HG03354 (cell line): ENCODE data around the gene CNTNAP2.

ENCODE experiments used
- ATAC-seq: cut with Tn5 transposase; IDR thresholded peaks from one replicate; pipeline ENCODE4 v1.9.1; 2021; ENCODE audit warnings: mild to moderate bottlenecking; ENCODE audit not compliant: unreplicated experiment, poor library complexity, severe bottlenecking

Gene CNTNAP2

GRCh38 chr7:146926841-146927240 lies 810.2 kb downstream of the CNTNAP2 start:
- no peak for ATAC-seq

GRCh38 chr7:146937836-146938235 lies 821.2 kb downstream of the CNTNAP2 start:
- ATAC-seq = no peak

DNA sequence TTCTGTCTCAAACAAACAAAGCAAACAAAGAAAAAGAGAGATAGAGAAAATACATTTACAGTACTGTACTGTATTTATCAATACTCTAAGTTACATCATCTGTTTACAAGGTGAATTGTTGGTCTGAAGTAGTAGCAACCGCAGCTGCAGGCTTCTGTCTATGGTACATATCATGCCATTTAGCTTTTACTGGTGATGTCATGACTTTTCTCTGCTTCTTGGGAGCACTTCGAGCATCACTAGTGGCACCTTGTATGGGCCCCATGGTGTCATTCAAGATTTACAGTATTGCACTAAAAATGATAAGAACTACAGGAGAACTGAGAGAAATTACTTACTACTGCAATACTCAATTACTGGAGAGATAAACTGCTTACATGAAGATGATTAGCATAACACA lies 826.9 kb downstream of the CNTNAP2 start:
- no peak for ATAC-seq

DNA sequence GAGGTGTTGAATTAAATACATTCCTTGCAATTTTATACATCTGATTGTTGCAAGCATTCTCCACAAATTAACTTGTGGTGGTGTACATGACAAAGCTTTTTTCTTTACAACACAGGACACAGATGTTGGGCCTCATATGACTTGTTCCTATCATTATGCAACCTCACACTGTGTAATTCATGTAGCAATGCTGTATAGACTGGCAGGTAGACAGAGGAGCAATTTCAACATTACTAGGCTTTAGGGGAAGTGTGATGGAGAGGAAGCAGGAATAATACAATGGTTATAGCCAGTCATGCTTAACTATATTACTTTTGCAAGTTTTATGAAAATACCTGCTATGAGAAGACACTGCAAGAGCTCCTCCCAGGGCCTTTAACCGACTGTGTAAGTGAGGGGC lies 832.1 kb downstream of the CNTNAP2 start:
- ATAC-seq = no peak

GRCh38 chr7:146956321-146956720 lies 839.7 kb downstream of the CNTNAP2 start:
- ATAC-seq = no peak

- ATAC-seq = no peak
Observed at GRCh38 chr7:146956853-146957252, 840.3 kb downstream of the CNTNAP2 start.

DNA sequence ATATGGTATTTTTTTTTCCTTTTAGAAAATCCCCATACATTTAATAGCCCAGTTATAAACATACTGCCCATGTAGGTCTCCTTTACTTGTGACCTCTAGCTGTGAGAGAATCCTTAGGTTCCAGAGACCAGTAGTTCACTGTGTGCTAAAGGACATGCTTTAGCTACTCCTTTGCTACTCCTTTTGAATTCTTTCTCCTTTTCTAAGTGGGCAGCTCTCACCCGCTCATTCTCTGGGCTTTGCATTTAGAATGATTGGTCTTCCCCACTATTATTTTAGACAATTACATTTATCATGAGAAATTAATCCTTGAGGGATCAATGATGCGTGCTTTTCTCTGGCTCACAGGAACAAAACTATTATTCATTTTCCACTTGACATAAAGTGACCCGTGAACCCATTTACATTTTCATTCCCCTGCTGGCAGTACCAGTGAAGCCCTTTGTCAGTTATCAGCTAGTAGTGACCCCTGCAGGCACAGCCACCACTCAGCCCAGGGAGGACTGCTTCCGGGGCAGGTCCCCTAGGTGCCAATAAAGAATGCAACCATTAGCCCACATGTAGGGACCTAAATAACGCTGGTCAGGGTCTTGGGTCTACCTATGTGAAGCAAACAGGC lies 844.3 kb downstream of the CNTNAP2 start:
- ATAC-seq = no peak

DNA sequence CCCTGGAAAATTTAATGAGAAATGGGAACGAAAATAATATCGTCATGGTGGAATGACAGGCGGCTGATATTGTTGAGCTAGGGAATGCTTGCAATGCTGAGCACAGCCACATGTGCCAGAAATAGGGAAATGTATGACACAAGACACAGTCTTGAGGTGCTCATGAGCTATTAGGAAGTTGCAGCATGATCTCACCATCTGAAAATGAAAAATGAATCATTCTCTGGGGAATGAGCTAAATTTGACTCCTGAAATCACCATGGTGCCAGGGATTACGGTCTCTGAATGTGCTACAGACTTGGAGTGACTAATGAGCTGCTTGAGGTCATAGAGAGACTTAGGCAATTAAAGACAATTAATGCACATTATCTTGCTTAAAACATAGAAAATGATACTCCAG lies 845.0 kb downstream of the CNTNAP2 start:
- no peak for ATAC-seq

- no peak for ATAC-seq
Observed at GRCh38 chr7:146966274-146966673, 849.7 kb downstream of the CNTNAP2 start.

GRCh38 chr7:146982482-146982881 lies 865.9 kb downstream of the CNTNAP2 start:
- ATAC-seq = no peak

GRCh38 chr7:146991596-146991995 lies 875.0 kb downstream of the CNTNAP2 start:
- ATAC-seq = no peak

- ATAC-seq = no peak
Observed at GRCh38 chr7:146993764-146994163, 877.2 kb downstream of the CNTNAP2 start.

DNA sequence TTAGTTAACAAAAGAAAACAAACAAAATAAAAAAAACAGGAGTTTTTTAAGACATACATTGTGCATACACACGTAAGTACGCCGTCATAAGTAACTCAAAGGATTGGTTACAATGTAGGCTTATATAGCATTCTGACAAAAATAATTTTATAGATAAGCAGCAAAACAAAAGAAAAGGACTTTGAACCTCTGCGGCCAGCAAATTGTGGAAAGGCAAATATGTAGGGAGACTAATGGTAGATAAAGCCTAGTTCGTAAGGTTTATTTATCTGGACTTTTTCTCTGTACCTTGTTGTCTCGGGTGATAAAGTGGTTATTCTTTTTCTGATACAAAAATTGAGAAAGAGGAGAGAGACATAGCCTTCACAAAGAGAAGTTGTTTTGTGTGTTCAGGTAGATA lies 891.9 kb downstream of the CNTNAP2 start:
- ATAC-seq = no peak

DNA sequence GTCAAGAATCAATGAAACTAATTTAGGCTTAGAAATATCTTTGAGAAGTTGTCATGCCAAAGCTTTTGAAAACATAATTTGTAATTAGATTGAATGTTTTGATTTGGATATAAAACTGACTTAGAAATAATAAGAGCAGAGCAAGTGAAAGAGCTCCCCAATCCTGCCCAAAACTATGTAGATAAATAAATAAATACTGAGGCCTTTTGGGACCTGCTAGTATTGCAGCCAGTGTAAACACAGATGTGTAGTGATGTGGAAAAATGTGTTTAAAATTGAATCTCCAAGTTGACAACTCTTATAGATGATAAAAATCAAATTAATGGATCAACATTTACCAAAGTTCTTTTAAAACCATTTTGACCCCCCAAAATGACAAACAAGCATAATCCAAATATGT lies 896.1 kb downstream of the CNTNAP2 start:
- no peak for ATAC-seq

DNA sequence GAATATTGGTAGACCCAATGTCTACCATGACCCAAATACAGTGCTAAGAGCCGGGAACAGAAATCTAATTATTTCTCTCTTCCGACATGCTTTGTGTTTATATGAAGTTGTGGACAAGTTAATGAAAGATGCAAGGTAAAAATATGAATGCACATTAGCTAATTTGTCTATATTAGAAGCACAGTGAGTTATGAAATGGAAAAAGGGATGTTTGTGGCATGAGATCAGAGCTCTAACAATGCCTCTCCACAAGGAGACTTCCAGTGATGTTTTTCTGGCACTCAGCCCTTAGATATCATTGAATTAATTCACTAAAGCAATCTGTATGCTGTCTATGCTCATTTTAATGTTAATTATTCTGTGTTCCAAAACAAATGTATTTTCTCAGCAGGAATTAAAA lies 897.2 kb downstream of the CNTNAP2 start:
- no peak for ATAC-seq

DNA sequence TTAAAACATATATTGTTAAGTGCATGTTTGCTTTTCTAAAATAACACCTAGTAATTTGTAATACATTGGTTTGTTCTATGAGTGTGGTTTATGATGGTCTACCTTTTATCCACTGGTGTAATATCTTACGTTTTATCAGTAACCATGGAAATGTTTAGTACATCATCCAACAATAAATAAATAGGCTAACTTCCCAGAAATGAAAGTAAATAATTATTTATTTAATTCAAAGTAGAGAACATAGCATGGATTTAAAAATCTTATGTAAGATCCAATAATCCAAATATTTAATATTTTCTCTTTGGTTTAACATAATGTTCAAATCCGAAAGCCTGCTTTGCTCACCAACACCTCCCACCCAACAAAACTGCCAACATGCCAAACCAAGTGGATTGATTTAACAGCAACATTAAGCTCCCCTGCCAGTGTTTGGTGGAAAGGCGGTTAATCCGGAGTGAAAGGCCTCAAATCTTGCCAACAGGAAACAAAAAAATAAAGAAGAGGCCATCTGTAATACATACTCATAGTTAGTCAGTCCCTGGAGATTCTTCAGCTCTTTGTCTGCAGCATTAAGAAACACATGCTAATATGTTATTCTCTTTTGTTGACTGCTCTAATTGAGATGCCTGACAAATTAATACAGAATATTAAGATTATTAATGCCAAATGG lies 897.8 kb downstream of the CNTNAP2 start:
- ATAC-seq = no peak

- no peak for ATAC-seq
Observed at GRCh38 chr7:147015999-147016398, 899.4 kb downstream of the CNTNAP2 start.

DNA sequence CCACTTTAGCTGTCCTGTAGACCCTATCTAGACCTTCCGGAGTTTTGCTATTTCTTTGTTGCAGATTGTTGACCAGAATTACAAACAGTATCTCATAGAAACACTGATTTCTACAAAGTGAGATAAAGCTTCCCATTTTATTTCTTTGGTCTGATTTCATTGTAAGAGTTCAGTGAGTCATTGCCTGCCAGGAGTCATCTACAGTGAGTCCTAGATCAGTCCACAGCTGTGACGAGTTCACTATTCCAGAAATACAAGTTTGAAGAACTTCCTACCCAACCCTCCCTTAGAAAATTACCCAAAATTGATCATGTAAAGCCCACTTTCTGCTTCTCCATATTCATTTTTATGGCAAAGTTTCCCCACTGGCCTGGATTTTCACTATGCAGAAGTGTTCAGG lies 905.5 kb downstream of the CNTNAP2 start:
- ATAC-seq = no peak

GRCh38 chr7:147023440-147023839 lies 906.8 kb downstream of the CNTNAP2 start:
- no peak for ATAC-seq

- ATAC-seq = no peak
Observed at GRCh38 chr7:147029953-147030352, 913.4 kb downstream of the CNTNAP2 start.

DNA sequence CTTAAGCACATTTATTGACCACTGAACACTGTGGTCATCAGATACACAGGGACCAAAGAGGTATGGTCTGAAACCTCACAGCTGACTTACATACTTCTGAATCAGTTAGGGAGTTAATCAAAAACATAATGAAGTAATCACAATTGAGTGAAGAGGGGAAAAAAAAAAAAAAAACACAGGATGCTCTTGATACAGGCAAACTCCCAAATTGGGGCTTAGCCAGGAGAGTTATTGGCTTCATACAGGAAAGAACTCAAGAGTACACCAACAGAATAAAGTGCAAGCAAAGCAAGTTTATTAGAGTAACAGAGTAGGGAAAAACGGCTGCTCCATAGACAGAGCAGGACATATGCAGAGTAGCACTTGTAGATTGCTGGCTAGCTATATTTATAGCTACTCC lies 917.0 kb downstream of the CNTNAP2 start:
- ATAC-seq = no peak

DNA sequence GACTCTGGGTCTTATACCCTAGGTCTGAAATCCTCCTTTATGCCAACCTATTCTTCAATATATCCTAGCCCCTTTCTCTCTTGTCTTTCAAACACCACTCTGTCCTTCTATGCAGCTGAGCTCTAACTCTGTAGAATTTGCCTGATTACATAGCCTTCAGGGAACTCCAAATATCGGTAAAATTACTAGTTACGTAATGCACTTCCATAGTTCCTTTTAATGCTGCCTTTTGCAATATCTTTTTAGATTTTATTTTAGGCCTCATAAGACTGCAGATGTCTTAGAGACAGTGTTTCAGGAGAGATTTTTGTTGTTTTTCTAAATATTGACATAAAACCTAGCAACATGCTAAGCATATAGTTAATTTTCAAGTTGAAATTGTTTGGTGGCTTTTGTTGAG lies 924.8 kb downstream of the CNTNAP2 start:
- ATAC-seq = no peak
